GM18951 (cell line): Measurements from ENCODE around the gene TCF12.

Experiments used
- POLR2A ChIP-seq: IDR thresholded peaks from 4 replicates; pipeline ENCODE4 v1.6.1; 2011; ENCODE audit warnings: mild to moderate bottlenecking; ENCODE audit not compliant: insufficient read length, insufficient read depth; ENCODE audit errors: extremely low read depth
- in situ Hi-C: fragments of 300-500 bp; cut with MboI; formaldehyde crosslinking; loops from one replicate; pipeline ENCODE4 v1.12.0; 2022; ENCODE audit warnings: low sequenced_read_pairs, mixed read lengths, inconsistent platforms; ENCODE audit not compliant: unreplicated experiment

Gene TCF12

GRCh38 chr15:57031082-57031481 lies 112.6 kb downstream of the TCF12 start:
- no peak for TF ChIP-seq POLR2A
- in situ Hi-C loops: no loop called here

- in situ Hi-C loops: no loop called here
Measured at GRCh38 chr15:57031605-57032004, 113.2 kb downstream of the TCF12 start.

GRCh38 chr15:57032338-57032737 lies 113.9 kb downstream of the TCF12 start:
- no peak for TF ChIP-seq POLR2A
- in situ Hi-C loops: no loop called here

More at GRCh38 chr15:57031605-57032004, 113.2 kb downstream of the TCF12 start:
- TF ChIP-seq POLR2A: no peak

GRCh38 chr15:57033715-57034439 lies 115.4 kb downstream of the TCF12 start:
- in situ Hi-C loops: no loop called here
- no peak for TF ChIP-seq POLR2A

GRCh38 chr15:57034613-57035012 lies 116.2 kb downstream of the TCF12 start:
- in situ Hi-C loops: no loop called here
- no peak for TF ChIP-seq POLR2A

GRCh38 chr15:57035664-57036063 lies 117.2 kb downstream of the TCF12 start:
- TF ChIP-seq POLR2A: no peak
- in situ Hi-C loops: no loop called here

- TF ChIP-seq POLR2A: no peak
- in situ Hi-C loops: no loop called here
Measured at GRCh38 chr15:57036352-57036751, 117.9 kb downstream of the TCF12 start.

GRCh38 chr15:57037548-57037947 lies 119.1 kb downstream of the TCF12 start:
- no peak for TF ChIP-seq POLR2A
- in situ Hi-C loops: no loop called here

GRCh38 chr15:57038040-57038439 lies 119.6 kb downstream of the TCF12 start:
- TF ChIP-seq POLR2A: no peak
- in situ Hi-C loops: no loop called here

GRCh38 chr15:57038496-57038895 lies 120.1 kb downstream of the TCF12 start:
- in situ Hi-C loops: no loop called here
- TF ChIP-seq POLR2A: no peak

GRCh38 chr15:57041416-57041815 lies 123.0 kb downstream of the TCF12 start:
- in situ Hi-C loops: no loop called here
- no peak for TF ChIP-seq POLR2A

- no peak for TF ChIP-seq POLR2A
- in situ Hi-C loops: no loop called here
Measured at GRCh38 chr15:57044072-57044702, 125.7 kb downstream of the TCF12 start.

- no peak for TF ChIP-seq POLR2A
Measured at GRCh38 chr15:57044970-57045369, 126.5 kb downstream of the TCF12 start.

GRCh38 chr15:57045741-57046382 lies 127.4 kb downstream of the TCF12 start:
- in situ Hi-C loops: no loop called here
- TF ChIP-seq POLR2A: no peak

More at GRCh38 chr15:57044970-57045369, 126.5 kb downstream of the TCF12 start:
- in situ Hi-C loops: no loop called here
